SU-DHL-6 (cell line): Measurements from ENCODE around the gene HEBP2.

Experiments
- H2AFZ ChIP-seq: fragments of 200-600 bp; sonication (generic); 2 replicates; pipeline ENCODE4 v1.6.1; 2014; ENCODE audit warnings: low read depth, mild to moderate bottlenecking, moderate library complexity, mixed read lengths, antibody characterized with exemption, low read length; ENCODE audit not compliant: severe bottlenecking
- H3F3A ChIP-seq: fragments of 200-600 bp; shearing (Covaris generic); 2 replicates; pipeline ENCODE4 v1.6.0; 2016; ENCODE audit warnings: antibody characterized with exemption, mild to moderate bottlenecking; ENCODE audit not compliant: insufficient read depth
- H3K27ac ChIP-seq: fragments of 200-600 bp; sonication (generic); 2 replicates; pipeline ENCODE4 v1.5.1; 2016; ENCODE audit warnings: low read depth, mild to moderate bottlenecking, low read length, moderate library complexity, mixed read lengths
- H3K27me3 ChIP-seq: fragments of 200-600 bp; sonication (generic), shearing (Covaris generic); 2 replicates; pipeline ENCODE4 v1.6.0; 2014; ENCODE audit warnings: mild to moderate bottlenecking, low read length
- H3K36me3 ChIP-seq: fragments of 200-600 bp; sonication (generic); 2 replicates; pipeline ENCODE4 v1.6.1; 2014; ENCODE audit warnings: mild to moderate bottlenecking, low read length, mixed read lengths
- H3K4me2 ChIP-seq: fragments of 300-600, 200-600 bp; shearing (Covaris generic), sonication (generic); 2 replicates; pipeline ENCODE4 v1.6.0; 2014; ENCODE audit warnings: low read length, low read depth, mild to moderate bottlenecking; ENCODE audit not compliant: poor library complexity, severe bottlenecking
- H3K4me3 ChIP-seq: fragments of 200-600 bp; sonication (generic); 2 replicates; pipeline ENCODE4 v1.5.1; 2014; ENCODE audit warnings: antibody characterized with exemption, low read length, mild to moderate bottlenecking, mixed read lengths; ENCODE audit not compliant: insufficient read depth, poor library complexity, severe bottlenecking
- H3K79me2 ChIP-seq: fragments of 200-600 bp; sonication (generic); 2 replicates; pipeline ENCODE4 v1.6.1; 2014; ENCODE audit warnings: mild to moderate bottlenecking, low read length, moderate library complexity; ENCODE audit not compliant: insufficient read depth
- H3K9ac ChIP-seq: fragments of 200-600 bp; sonication (generic); 2 replicates; pipeline ENCODE4 v1.7.0; 2014; ENCODE audit warnings: mild to moderate bottlenecking, low read length
- H3K9me2 ChIP-seq: fragments of 200-600 bp; sonication (generic); replicated peaks from 2 replicates; pipeline ENCODE4 v1.6.1; 2014; ENCODE audit warnings: low read length; ENCODE audit not compliant: insufficient read depth
- H3K9me3 ChIP-seq: fragments of 200-600 bp; sonication (generic); 2 replicates; pipeline ENCODE4 v1.6.1; 2014; ENCODE audit warnings: low read length, mixed read lengths; ENCODE audit not compliant: insufficient read depth
- H4K20me1 ChIP-seq: fragments of 200-600 bp; sonication (generic); 2 replicates; pipeline ENCODE4 v1.6.1; 2014; ENCODE audit warnings: low read depth, mild to moderate bottlenecking, antibody characterized with exemption, low read length, moderate library complexity, mixed read lengths
- EZH2phosphoT487 ChIP-seq: fragments of 200-600 bp; sonication (generic), shearing (Covaris generic); conservative IDR thresholded peaks from 2 replicates; pipeline ENCODE4 v1.6.1; 2018; ENCODE audit warnings: mild to moderate bottlenecking, antibody characterized with exemption, low read length, moderate library complexity, mixed read lengths
- TF ChIP-seq, protein P1 (sequence below): fragments of 200-600 bp; sonication (generic); IDR thresholded peaks from one replicate; pipeline ENCODE4 v1.5.1; 2017; ENCODE audit warnings: antibody characterized with exemption, mild to moderate bottlenecking, low read length, moderate library complexity; ENCODE audit not compliant: insufficient read depth, poor library complexity, severe bottlenecking

Gene HEBP2

DNA sequence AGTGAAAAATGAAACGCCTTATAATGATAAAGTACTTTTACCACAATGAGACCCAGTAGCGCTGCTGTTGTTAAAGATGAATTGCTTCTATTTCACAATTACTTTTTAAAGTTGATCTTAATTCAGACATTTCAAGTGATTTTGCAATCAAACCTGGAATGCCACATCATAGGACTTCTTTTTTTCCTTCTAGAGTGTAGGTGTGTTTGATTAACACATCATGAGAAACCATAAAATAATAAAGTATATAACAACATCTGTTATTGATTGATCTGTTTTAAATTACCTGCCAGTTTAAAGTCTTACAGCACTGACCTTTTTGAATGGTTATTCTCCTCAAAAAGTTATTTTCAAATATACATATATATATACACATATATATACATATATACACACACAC is 38.6 kb downstream of the HEBP2 start:
- Histone ChIP-seq H3F3A (no peaks in the 10 kb centered on the region), H3K79me2 (no peaks in the 10 kb centered on the region), H3K9me2 (no peaks in the 10 kb centered on the region)

DNA sequence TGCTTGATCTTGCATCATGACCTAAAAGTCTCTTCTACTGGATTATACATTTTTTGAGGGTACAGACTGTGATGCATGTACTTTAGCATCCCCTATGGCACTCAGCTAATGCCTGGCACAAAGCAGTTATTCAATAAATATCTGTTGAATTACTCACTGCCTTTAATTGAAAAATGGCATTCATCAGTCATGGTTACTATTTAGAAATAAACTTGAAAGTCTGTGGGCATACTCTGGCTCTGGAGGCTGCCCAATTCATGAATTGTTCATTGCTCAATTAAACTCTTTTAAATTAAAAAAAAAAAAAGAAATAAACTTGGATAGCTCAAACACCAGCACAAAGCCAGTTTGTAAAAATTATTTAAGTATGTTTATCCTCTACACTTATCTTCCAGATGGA is 40.0 kb downstream of the HEBP2 start:
- H3K9ac ChIP-seq, result no peak overlapping the region
- H3K79me2 ChIP-seq, result no peaks in the 10 kb centered on the region
- H3K9me3 ChIP-seq, result no peaks in the 10 kb centered on the region
- H3F3A ChIP-seq, result no peaks in the 10 kb centered on the region
- no peak overlapping the region for H3K27ac ChIP-seq
- no peaks in the 10 kb centered on the region for H4K20me1 ChIP-seq
- H3K27me3 ChIP-seq, result no peaks in the 10 kb centered on the region
- no peaks in the 10 kb centered on the region for H3K9me2 ChIP-seq
- TF ChIP-seq, protein P1, sequence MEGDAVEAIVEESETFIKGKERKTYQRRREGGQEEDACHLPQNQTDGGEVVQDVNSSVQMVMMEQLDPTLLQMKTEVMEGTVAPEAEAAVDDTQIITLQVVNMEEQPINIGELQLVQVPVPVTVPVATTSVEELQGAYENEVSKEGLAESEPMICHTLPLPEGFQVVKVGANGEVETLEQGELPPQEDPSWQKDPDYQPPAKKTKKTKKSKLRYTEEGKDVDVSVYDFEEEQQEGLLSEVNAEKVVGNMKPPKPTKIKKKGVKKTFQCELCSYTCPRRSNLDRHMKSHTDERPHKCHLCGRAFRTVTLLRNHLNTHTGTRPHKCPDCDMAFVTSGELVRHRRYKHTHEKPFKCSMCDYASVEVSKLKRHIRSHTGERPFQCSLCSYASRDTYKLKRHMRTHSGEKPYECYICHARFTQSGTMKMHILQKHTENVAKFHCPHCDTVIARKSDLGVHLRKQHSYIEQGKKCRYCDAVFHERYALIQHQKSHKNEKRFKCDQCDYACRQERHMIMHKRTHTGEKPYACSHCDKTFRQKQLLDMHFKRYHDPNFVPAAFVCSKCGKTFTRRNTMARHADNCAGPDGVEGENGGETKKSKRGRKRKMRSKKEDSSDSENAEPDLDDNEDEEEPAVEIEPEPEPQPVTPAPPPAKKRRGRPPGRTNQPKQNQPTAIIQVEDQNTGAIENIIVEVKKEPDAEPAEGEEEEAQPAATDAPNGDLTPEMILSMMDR, result no peak
- no peak for TF ChIP-seq EZH2phosphoT487
- H3K4me2 ChIP-seq, result no peak overlapping the region
- no peaks in the 10 kb centered on the region for H3K36me3 ChIP-seq
- no peak overlapping the region for H2AFZ ChIP-seq
- H3K4me3 ChIP-seq, result no peak overlapping the region

More for the DNA sequence above, 38.6 kb downstream of the HEBP2 start:
- H4K20me1 ChIP-seq, result no peaks in the 10 kb centered on the region
- no peak overlapping the region for H3K27ac ChIP-seq
- no peak overlapping the region for H2AFZ ChIP-seq
- no peaks in the 10 kb centered on the region for H3K27me3 ChIP-seq
- no peak overlapping the region for H3K9ac ChIP-seq
- H3K4me3 ChIP-seq, result no peak overlapping the region
- H3K9me3 ChIP-seq, result no peaks in the 10 kb centered on the region
- no peak for TF ChIP-seq EZH2phosphoT487
- TF ChIP-seq, protein P1, result no peak
- H3K36me3 ChIP-seq, result no peaks in the 10 kb centered on the region
- H3K4me2 ChIP-seq, result no peak overlapping the region

DNA sequence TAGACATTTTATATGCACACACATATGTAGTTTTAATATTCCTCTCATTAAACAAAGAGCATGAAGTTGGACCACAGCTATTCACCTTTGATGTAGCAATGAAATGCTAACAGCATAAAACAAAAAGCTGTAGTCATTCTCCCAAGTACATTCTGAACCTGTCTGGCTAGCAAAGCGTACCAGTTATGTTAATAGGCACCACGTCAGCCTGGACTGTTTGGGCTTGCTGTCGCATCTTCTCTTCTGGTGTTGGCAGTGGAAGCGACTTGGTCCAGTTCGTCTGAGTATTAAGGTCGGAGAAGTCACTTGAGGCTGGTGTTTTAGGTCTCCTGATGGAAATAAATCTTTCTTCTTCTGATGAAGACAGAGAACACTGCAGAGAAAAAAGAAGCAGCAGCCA is 42.8 kb downstream of the HEBP2 start:
- TF ChIP-seq EZH2phosphoT487, result no peak
- TF ChIP-seq, protein P1, result no peak
- Histone ChIP-seq H3K27ac (no peak overlapping the region), H3K4me2 (no peak overlapping the region), H3K9me2 (no peaks in the 10 kb centered on the region), H3K27me3 (no peaks in the 10 kb centered on the region), H3K9me3 (no peaks in the 10 kb centered on the region), H3K79me2 (no peaks in the 10 kb centered on the region), H2AFZ (no peak overlapping the region), H3F3A (no peaks in the 10 kb centered on the region), H4K20me1 (no peaks in the 10 kb centered on the region), H3K9ac (no peak overlapping the region), H3K36me3 (no peaks in the 10 kb centered on the region), H3K4me3 (no peak overlapping the region)

DNA sequence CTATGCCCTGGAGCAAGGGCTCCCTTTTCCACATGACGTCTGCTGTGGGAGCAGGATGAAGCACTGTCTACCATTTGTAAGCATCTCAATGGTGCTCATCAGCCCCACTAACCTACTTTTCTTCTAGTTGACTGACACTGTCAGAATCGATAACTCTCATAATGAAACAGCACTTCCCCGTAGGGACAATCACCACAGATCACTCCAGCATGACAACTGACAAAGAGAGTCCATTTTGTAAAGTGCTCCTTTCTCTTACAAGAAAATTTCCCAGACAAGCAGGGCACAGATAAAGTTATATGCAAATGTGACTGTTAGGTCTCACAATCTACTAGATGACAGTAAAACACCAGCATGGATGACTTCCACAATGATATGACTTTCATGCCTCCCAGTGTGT is 46.4 kb downstream of the HEBP2 start:
- H3K27ac ChIP-seq, result no peak overlapping the region
- H3K79me2 ChIP-seq, result no peaks in the 10 kb centered on the region
- H3F3A ChIP-seq, result no peaks in the 10 kb centered on the region
- no peaks in the 10 kb centered on the region for H3K9me3 ChIP-seq
- H2AFZ ChIP-seq, result no peak overlapping the region
- TF ChIP-seq, protein P1, result no peak
- TF ChIP-seq EZH2phosphoT487, result no peak
- no peak overlapping the region for H3K4me3 ChIP-seq
- no peak overlapping the region for H3K4me2 ChIP-seq
- no peaks in the 10 kb centered on the region for H4K20me1 ChIP-seq
- no peak overlapping the region for H3K9ac ChIP-seq
- no peaks in the 10 kb centered on the region for H3K27me3 ChIP-seq
- no peaks in the 10 kb centered on the region for H3K36me3 ChIP-seq
- no peaks in the 10 kb centered on the region for H3K9me2 ChIP-seq
